HG03097 (cell line): ENCODE measurements around the gene COL6A3.

Source experiments
- ATAC-seq: cut with Tn5 transposase; IDR thresholded peaks from one replicate; pipeline ENCODE4 v1.9.1; 2021; ENCODE audit not compliant: unreplicated experiment, low FRiP score

The COL6A3 gene

GRCh38 chr2:237413777-237414661 is at the start of gene COL6A3:
Gene COL6A3 (minus strand): TSS chr2:237414164. CDS start chr2:237396817, 17,347 bp downstream.
- no peak for ATAC-seq

- no peak for ATAC-seq
Observed at GRCh38 chr2:237459741-237460174, 45.8 kb upstream of the COL6A3 start.

DNA sequence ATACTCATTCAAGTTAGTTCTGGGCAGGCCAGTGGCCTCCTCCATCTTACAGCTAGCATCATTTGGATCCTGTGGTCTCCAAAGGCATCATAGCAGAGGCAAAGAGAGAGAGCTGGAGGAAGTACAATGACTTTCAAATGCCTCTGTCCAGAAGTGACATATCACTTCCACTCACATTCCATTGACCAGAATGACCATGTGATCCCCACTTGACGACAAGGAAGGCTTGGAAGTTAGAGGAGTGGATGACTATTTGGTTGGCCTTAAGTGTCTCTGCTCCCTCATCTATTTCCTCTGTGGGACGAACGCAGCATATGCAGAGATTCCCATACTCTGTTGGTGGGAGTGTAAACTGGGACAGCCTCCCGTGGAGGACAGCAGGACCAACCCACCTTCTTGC is 45.3 kb upstream of the COL6A3 start:
- ATAC-seq = no peak

- no peak for ATAC-seq
Observed at GRCh38 chr2:237458519-237458918, 44.6 kb upstream of the COL6A3 start.

- ATAC-seq = no peak
Observed at GRCh38 chr2:237457388-237457941, 43.5 kb upstream of the COL6A3 start.

DNA sequence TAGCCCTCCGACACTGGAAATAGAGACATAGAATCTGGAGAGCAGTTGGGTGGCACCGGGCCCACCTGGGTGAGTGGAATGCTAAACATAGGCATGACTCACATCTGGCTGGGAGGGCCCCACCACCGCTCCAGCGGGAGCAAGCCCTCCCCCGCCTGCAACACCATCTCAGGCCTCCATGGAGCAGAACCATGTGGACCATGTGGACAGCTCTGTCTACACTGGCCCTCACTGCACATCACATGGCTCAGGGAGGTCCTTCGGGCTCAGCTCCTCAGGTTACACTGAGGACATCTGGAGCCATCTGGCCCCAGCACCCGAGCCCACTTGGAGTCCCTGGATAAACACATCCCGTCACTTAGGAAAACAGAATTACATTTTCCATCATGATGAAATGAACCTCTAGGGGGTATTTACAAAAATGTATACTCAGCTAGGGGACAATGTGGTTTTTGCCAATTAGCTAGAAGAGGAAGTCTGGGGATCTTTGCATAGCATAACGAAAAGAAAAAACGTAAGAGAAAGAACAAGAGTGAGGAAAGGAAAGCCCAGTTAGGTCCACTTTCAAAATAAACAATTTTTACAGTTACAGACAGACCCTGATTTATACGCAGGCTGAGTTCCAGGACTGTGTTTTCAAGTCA is 42.4 kb upstream of the COL6A3 start:
- ATAC-seq = no peak

DNA sequence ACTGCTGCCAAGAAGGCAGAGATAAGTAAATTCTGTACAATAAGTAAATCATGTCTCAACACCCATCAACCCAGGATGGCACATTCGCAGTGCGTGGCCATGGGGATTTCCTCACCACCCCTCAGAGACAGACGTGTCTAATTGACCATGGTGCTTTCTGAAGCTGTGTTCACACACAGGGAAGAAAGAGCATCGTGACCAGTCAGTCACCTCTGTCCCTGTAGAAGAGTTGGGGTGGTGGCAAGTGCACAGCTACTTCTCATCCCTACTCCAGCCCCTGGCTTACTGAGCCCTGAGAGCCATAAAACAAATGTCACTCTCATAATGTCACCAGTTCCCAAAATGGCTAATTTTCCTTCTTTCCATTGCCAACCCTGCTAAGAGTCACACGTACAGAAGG is 41.8 kb upstream of the COL6A3 start:
- ATAC-seq = no peak

DNA sequence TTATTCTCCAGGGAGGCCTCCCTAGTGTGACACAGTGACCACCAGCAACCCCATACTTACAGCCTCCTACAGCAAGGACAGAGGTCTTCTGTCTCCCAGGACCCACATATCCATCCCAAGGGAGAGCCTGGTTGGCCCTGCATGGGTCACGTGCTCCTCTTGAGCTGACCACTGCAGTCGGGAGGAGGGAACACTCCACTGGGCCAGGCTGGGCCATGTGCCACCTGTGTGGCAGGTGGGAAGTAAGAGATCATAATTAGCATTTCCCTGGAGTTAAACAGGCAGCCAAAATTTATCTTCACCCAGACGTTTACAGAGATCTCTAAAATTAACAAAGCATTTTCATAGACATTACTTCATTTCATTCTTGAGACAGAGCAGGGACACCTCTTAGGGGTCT is 39.7 kb upstream of the COL6A3 start:
- ATAC-seq = no peak

GRCh38 chr2:237452861-237453260 is 38.9 kb upstream of the COL6A3 start:
- ATAC-seq = no peak

GRCh38 chr2:237451643-237452469 is 37.9 kb upstream of the COL6A3 start:
- ATAC-seq = no peak

DNA sequence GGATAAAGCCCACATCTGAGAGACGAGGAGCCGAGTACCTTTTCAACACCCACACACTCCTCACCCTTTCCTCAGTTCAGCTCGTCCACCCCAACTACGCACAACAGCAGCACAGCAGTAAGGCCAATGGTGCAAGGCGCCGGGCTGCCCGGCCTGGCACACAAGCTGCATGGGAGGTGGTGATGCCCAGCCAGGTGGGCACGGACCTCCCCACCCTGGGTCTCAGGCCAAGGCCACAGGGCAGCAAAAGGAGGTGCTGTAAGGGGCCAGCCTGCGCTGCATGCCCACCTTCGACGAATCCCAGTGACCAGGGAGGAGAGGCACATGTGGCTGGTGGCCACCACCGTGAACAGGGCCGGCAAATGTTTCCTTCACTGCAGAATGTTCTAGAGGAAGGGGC is 36.6 kb upstream of the COL6A3 start:
- ATAC-seq = no peak

DNA sequence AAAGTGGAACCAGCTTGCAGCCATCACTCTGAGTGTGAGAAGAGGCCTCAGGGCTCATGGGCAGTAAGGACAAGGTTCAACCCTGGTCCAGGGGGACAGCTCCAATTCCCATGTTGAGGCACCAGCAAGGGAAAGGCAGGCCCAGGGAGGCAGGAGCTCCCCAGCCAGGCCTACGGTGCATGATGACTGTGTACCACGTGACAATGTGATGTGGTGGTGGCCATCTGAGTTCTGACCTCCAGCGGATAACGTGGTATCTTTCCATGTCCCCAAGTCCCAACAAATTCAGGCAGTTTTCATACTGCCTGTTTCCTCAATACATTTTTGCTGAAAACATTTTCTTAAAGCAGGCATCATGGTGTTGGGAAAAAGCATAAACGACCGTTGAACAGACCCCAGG is 36.1 kb upstream of the COL6A3 start:
- no peak for ATAC-seq

GRCh38 chr2:237449193-237449881 is 35.4 kb upstream of the COL6A3 start:
- ATAC-seq = no peak

DNA sequence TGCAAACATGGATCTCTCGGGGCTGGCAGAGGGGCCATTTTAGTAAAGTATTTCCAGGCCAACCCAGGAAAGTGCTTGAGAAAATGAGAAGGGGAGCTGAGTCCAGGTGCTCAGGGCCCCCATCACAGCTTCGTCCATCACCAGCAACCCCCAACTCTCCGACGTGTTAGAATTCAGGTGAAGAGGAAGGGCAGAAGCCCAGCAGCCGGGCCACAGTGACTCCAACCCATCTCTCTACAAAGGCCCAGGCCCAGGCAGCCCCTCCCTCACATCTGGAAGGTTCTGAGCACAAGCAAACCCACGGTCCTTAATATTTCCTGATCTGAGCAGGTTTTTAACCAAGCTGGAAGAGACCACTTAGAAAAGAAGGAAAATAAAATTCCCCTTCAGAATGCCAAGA is 34.7 kb upstream of the COL6A3 start:
- ATAC-seq = no peak

DNA sequence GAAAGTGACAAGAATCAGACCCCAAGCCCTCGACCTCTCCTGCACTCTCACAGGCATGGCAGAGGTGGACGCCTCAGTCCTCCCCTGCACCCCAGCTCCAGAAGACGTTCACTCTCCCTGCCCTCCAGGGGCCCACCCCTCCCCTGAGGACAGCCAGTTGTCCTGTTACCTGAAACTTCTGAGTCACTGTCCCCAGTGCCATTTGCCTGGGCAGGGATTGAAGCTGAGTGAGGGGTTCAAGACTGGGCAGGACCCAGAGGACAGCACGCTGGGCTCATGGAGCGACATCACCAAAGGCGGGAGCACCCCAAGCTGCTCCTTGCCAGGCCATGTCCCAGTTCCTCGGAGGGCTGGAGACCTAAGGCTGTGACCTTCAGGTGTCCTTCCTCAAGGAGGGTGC is 34.2 kb upstream of the COL6A3 start:
- no peak for ATAC-seq

DNA sequence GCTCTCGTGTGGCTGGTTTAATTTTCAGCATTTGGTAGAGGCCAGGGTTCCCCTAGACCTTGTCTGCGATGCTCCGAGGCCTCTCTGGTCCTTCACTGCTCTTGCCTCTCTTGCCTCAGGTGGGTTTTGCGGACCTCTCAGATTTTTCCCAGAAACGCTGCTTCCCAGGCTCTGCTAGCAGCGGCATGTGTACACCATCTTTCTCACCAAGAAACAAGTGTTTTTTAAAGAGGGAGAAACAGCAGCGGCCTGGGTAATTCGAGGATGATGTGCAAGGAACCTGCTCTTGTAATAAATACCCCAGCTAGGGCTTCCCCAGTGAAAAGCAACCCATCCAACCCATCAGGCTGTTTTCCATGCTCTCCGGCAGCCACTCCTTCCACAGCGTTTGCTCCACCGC is 33.5 kb upstream of the COL6A3 start:
- no peak for ATAC-seq

DNA sequence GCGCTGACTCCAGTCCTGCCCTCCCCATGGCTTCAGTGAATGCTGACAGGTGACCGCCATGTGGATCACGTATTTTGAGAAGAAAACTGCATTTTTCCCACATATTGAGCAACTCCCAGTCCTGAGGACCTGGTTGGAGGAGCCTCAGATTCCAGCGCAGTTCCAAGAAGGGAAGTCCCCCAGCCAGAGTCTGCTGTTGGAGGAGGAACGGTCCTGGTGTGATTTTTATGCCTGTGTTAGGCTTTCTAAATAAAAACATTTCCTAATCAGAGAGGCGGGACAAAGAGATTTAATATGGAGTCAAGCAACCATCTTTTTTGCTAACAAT is 32.3 kb upstream of the COL6A3 start:
- no peak for ATAC-seq

DNA sequence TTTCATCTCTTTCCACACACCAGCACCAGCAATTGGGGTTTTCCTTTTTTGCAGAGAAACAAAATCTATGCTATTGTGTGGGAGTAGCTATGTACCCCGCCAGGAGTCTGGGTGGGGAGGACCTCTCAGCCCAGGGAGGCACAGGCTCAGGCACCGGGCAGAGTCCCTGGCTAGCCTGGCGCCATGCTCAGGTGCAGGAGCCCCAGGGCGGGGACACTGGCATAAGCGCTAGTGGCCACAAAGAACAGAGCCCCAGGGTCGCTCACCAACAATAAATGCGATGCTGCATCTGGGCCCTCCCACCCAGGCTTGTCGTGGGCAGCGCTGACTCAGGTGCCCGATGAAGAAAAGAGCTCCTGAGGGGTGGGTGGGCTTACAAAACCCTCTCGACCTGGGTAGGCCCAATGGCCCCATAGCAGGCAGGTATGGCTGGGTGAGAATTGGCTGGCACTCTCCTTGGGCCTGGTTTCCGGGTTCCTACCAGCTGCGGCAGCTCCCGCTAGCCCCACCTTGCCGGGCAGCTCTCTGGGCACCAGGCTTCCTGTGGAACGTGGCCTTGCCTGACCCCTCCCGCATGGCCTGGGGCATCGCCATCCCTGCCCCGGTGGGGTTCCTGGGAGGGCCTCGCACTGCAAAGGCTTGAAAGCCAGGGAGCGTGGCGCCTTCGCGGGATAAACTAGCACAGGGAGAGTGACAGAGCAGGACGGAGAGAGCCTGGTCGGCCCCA is 31.8 kb upstream of the COL6A3 start:
- ATAC-seq = no peak

GRCh38 chr2:237444071-237444470 is 30.1 kb upstream of the COL6A3 start:
- ATAC-seq = no peak
